Panc1 (cell line): ENCODE measurements around the gene THRB. TPM values are rescaled to one million over a fixed set of nuclear protein-coding genes. Genes with fewer than 3 reads are reported as not detected.

Experiments used
- ATAC-seq: fragments of 200-7000 bp; cut with Tn5 transposase; 2 replicates; pipeline ENCODE4 v1.9.1; 2020; ENCODE audit warnings: mild to moderate bottlenecking, moderate library complexity
- BruUV-seq: library from RNA; stranded (reverse); fragments of 400-500 nt; replicated peaks from 2 replicates; lab custom pipeline; 2021; lab: Mats Ljungman, UMichigan
- CTCF ChIA-PET: fragments of 300-600 bp; sonication (Branson Sonifier 250); formaldehyde crosslinking; loops from one replicate; lab custom pipeline; 2022; ENCODE audit warnings: antibody characterized with exemption; lab: Charles Lee
- POLR2A ChIA-PET: fragments of 300-600 bp; sonication (Branson Sonifier 250); formaldehyde crosslinking; loops from one replicate; lab custom pipeline; 2022; ENCODE audit warnings: antibody characterized with exemption; lab: Charles Lee
- DNase-seq: peaks from one replicate; pipeline ENCODE4 v3.0.0-alpha.2; 2010; ENCODE audit warnings: low read depth, low spot score
- H3K27ac ChIP-seq: 2 replicates; pipeline ENCODE4 v1.5.1; 2011; ENCODE audit warnings: mild to moderate bottlenecking, low read length, inconsistent platforms
- H3K27me3 ChIP-seq: fragments of 200-500 bp; sonication (Bioruptor generic); 2 replicates; pipeline ENCODE4 v1.6.0; 2014; ENCODE audit warnings: low read length, inconsistent platforms; ENCODE audit not compliant: control insufficient read depth, insufficient read depth
- H3K36me3 ChIP-seq: fragments of 200-500 bp; sonication (Bioruptor generic); 2 replicates; pipeline ENCODE4 v1.5.1; 2014; ENCODE audit warnings: inconsistent platforms, mild to moderate bottlenecking, low read length, moderate library complexity; ENCODE audit not compliant: control insufficient read depth, insufficient read depth
- H3K4me1 ChIP-seq: 2 replicates; pipeline ENCODE4 v1.5.1; 2011; ENCODE audit warnings: inconsistent platforms, mild to moderate bottlenecking, low read length, moderate library complexity; ENCODE audit not compliant: control insufficient read depth, insufficient read depth
- H3K4me3 ChIP-seq, 2 experiments: 2 replicates each; pipeline ENCODE4 v1.5.1; 2011 to 2012; ENCODE audit warnings: low read depth in 2 of 2, low read length in 2 of 2, mild to moderate bottlenecking in 2 of 2, inconsistent platforms in 1 of 2, moderate library complexity in 1 of 2
- H3K9me3 ChIP-seq: fragments of 200-500 bp; sonication (Bioruptor generic); 2 replicates; pipeline ENCODE4 v1.5.1; 2014; ENCODE audit warnings: low read depth, mild to moderate bottlenecking, inconsistent platforms, low read length, moderate library complexity; ENCODE audit not compliant: control insufficient read depth, insufficient read depth
- POLR2AphosphoS5 ChIP-seq: IDR thresholded peaks from 2 replicates; pipeline ENCODE4 v1.6.1; 2012; ENCODE audit warnings: mild to moderate bottlenecking, low read depth, low read length, moderate library complexity
- SIN3A ChIP-seq: IDR thresholded peaks from 2 replicates; pipeline ENCODE4 v1.6.1; 2012; ENCODE audit warnings: low read depth, mild to moderate bottlenecking, low read length, moderate library complexity, borderline replicate concordance; ENCODE audit not compliant: insufficient read depth
- TCF7L2 ChIP-seq: IDR thresholded peaks from 2 replicates; pipeline ENCODE4 v1.6.1; 2011; ENCODE audit warnings: mild to moderate bottlenecking, low read depth, low read length, inconsistent platforms
- in situ Hi-C: cut with HindIII; loops from 2 replicates; pipeline ENCODE4 v1.10.0; 2016; ENCODE audit warnings: low sequenced_read_pairs, low pct_unique_long_range_greater_than_20kb
- intact Hi-C: fragments of 100-400 bp; cut with micrococcal nuclease; formaldehyde crosslinking; loops from one replicate; pipeline ENCODE4 v1.10.0; 2022; ENCODE audit not compliant: unreplicated experiment
- total RNA-seq: library from RNA; stranded (reverse); gene quantifications from one replicate; pipeline ENCODE4 v1.2.1, GENCODE V29; 2021; ENCODE audit not compliant: unreplicated experiment
- TF ChIP-seq, protein P1 (sequence below): fragments of 450-650 bp; IDR thresholded peaks from 2 replicates; pipeline ENCODE4 v1.5.1; 2017; ENCODE audit warnings: mild to moderate bottlenecking
- TF ChIP-seq, protein P2 (sequence below), 2 experiments: IDR thresholded peaks; 2 replicates each; pipeline ENCODE4 v1.6.1; 2011 to 2012; ENCODE audit warnings: low read depth in 2 of 2, control low read depth in 1 of 2, low read length in 1 of 2, mild to moderate bottlenecking in 1 of 2, moderate library complexity in 1 of 2; ENCODE audit not compliant: insufficient read depth in 1 of 2

Gene THRB
- total RNA-seq, 1 experiment from 2014 or later = 3.9 TPM

DNA sequence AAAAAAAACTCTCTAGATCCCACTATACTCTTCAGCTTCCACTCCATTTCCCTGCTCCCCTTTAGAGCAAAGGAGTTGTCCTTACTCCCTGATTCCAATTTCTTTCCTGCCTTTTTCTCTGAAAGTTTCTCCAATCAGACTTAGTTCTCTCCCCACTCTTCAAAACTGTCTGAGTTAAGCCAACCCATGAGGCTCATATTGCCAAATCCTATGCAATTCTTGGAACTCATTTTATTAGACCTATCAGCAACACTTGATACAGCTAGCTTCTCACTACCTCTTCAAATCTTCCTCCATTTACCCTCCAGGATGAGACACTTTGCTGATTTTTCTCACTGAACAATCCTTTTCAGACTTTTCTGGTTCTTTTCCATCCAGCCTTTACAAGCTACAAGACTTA is 233.1 kb downstream of the THRB start:
- in situ Hi-C loops (no loop called here), intact Hi-C loops (loop anchor here (5.0 kb wide), 1 partner anchor 236 kb away; no protein-coding TSS in a partner anchor)
- ATAC-seq (no peak), DNase-seq (no peak)
- CTCF ChIA-PET = no interaction called here
- Histone ChIP-seq H3K36me3 (no peaks in the 10 kb centered on the region), H3K27ac (no peak overlapping the region), H3K9me3 (no peaks in the 10 kb centered on the region), H3K4me1 (no peaks in the 10 kb centered on the region), H3K27me3 (no peaks in the 10 kb centered on the region), H3K4me3 (no peak overlapping the region)
- POLR2A ChIA-PET = no interaction called here
- no peak for TF ChIP-seq TCF7L2
- TF ChIP-seq SIN3A = no peak
- TF ChIP-seq, protein P1, sequence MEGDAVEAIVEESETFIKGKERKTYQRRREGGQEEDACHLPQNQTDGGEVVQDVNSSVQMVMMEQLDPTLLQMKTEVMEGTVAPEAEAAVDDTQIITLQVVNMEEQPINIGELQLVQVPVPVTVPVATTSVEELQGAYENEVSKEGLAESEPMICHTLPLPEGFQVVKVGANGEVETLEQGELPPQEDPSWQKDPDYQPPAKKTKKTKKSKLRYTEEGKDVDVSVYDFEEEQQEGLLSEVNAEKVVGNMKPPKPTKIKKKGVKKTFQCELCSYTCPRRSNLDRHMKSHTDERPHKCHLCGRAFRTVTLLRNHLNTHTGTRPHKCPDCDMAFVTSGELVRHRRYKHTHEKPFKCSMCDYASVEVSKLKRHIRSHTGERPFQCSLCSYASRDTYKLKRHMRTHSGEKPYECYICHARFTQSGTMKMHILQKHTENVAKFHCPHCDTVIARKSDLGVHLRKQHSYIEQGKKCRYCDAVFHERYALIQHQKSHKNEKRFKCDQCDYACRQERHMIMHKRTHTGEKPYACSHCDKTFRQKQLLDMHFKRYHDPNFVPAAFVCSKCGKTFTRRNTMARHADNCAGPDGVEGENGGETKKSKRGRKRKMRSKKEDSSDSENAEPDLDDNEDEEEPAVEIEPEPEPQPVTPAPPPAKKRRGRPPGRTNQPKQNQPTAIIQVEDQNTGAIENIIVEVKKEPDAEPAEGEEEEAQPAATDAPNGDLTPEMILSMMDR = no peak
- TF ChIP-seq POLR2AphosphoS5 = no peak
- TF ChIP-seq, protein P2, sequence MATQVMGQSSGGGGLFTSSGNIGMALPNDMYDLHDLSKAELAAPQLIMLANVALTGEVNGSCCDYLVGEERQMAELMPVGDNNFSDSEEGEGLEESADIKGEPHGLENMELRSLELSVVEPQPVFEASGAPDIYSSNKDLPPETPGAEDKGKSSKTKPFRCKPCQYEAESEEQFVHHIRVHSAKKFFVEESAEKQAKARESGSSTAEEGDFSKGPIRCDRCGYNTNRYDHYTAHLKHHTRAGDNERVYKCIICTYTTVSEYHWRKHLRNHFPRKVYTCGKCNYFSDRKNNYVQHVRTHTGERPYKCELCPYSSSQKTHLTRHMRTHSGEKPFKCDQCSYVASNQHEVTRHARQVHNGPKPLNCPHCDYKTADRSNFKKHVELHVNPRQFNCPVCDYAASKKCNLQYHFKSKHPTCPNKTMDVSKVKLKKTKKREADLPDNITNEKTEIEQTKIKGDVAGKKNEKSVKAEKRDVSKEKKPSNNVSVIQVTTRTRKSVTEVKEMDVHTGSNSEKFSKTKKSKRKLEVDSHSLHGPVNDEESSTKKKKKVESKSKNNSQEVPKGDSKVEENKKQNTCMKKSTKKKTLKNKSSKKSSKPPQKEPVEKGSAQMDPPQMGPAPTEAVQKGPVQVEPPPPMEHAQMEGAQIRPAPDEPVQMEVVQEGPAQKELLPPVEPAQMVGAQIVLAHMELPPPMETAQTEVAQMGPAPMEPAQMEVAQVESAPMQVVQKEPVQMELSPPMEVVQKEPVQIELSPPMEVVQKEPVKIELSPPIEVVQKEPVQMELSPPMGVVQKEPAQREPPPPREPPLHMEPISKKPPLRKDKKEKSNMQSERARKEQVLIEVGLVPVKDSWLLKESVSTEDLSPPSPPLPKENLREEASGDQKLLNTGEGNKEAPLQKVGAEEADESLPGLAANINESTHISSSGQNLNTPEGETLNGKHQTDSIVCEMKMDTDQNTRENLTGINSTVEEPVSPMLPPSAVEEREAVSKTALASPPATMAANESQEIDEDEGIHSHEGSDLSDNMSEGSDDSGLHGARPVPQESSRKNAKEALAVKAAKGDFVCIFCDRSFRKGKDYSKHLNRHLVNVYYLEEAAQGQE (IDR thresholded peaks at IDR 0.05; ENCODE audit: insufficient read depth in 1 of 2, low read depth in 2 of 2, low read length in 1 of 2) = no peak
- no TSS peak for BruUV-seq

DNA sequence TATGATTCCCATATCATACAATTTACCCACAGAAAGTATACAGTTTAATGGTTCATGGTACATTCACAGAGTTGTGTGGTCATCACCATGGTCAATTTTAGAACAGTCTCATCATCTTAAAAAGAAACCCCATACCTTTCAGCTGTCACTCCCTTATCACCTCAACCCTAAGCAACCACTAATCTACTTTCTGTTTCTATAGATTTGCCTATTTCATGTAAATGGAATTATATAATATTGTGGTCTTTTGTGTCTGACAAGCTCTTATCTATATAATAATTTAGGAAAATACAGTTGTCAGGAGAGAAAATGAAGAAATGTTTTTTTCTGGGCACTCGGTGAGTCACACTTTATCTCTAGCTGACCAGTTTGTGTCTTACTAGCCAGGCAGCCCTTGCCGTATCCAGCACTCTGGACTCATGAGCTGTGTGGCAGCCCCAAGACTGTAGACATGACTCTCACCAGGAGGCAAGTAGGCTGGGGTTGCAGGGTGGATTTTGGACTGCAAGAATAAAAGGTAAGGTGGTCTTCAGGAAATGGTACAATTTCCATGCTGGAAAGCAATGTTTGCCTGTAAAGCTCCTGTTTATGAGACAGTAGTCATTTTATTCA is 234.6 kb downstream of the THRB start:
- no TSS peak for BruUV-seq
- H3K9me3 ChIP-seq = no peaks in the 10 kb centered on the region
- H3K36me3 ChIP-seq = no peaks in the 10 kb centered on the region
- no peaks in the 10 kb centered on the region for H3K4me1 ChIP-seq
- no peak overlapping the region for H3K27ac ChIP-seq
- ATAC-seq (no peak), DNase-seq (no peak)
- no peak for TF ChIP-seq SIN3A
- TF ChIP-seq, protein P1 = no peak
- in situ Hi-C loops (no loop called here), intact Hi-C loops (loop anchor here (5.0 kb wide), 1 partner anchor 237 kb away; no protein-coding TSS in a partner anchor)
- no peak overlapping the region for H3K4me3 ChIP-seq
- H3K27me3 ChIP-seq = no peaks in the 10 kb centered on the region
- POLR2A ChIA-PET = no interaction called here
- CTCF ChIA-PET = interaction anchor here (0.9 kb wide), 1 partner anchor 234 kb away, joined by 3 read pairs; no protein-coding TSS in a partner anchor
